ENCODE measurements around the gene MED27. TPM values are rescaled to one million over a fixed set of nuclear protein-coding genes. Genes with fewer than 3 reads are reported as not detected.

Gene MED27
- total and polyA plus RNA-seq, 9 of the 15 experiments (the other 6 are each of a cell fraction or from before 2014, with no cell fraction given) = 24.4 to 91.0 (median 36.1) TPM

GRCh38 chr9:131963072-131964030 lies 116.3 kb downstream of the MED27 start (continued):
- TF ChIP-seq MBD1 (CRISPR knock-in tag; IDR thresholded peaks at IDR 0.05) = no peak

GRCh38 chr9:131961496-131961880 lies 118.2 kb downstream of the MED27 start:
- no peak overlapping the region for H2AFZ ChIP-seq (ENCODE audit: low read depth, low read length)
- H3K27ac ChIP-seq (ENCODE audit: extremely low read depth, low read depth, low read length) = no peak overlapping the region
- in situ Hi-C loops (cut with MboI) (no loop called here), intact Hi-C loops (cut with micrococcal nuclease) (no loop called here)
- POLR2A ChIA-PET = interaction anchor here (0.6 kb wide), 1 partner anchor 1974 kb away, joined by 3 read pairs; no protein-coding TSS in a partner anchor
- no peak overlapping the region for H3K9ac ChIP-seq (ENCODE audit: insufficient read depth in 1 of 2, low read depth in 2 of 2, low read length in 2 of 2)
- ATAC-seq = no peak
- H3K79me2 ChIP-seq (ENCODE audit: control insufficient read depth, insufficient read depth, low read length) = no peaks in the 10 kb centered on the region
- CTCF ChIA-PET (ENCODE audit: low intra/inter-chr PET ratio) = no interaction called here
- WGBS (ENCODE audit: insufficient coverage, low coverage, missing lambda C conversion rate) = 86% methylated on average over 5 of the region's 6 CpGs
- no peaks in the 10 kb centered on the region for H3K36me3 ChIP-seq (ENCODE audit: control insufficient read depth, insufficient read depth, low read length)
- H3K4me2 ChIP-seq (ENCODE audit: insufficient read depth, low read length) = no peak overlapping the region
- H3K4me1 ChIP-seq (replicated peaks in 1 of 2; ENCODE audit: control insufficient read depth in 2 of 2, insufficient read depth in 2 of 2, low read length in 2 of 2) = no peaks in the 10 kb centered on the region
- no peak for DNase-seq (ENCODE audit: extremely low read depth in 1 of 4, low spot score in 3 of 4)
- H4K20me1 ChIP-seq (replicated peaks; ENCODE audit: control insufficient read depth, insufficient read depth, low read length) = no peaks in the 10 kb centered on the region
- H3K27me3 ChIP-seq (ENCODE audit: control insufficient read depth in 2 of 2, insufficient read depth in 2 of 2, low read length in 2 of 2) = no peaks in the 10 kb centered on the region
- H3K4me3 ChIP-seq = no peak overlapping the region
- no peak for FAIRE-seq
- no peaks in the 10 kb centered on the region for H3K9me1 ChIP-seq (ENCODE audit: control insufficient read depth, insufficient read depth, low read length)
- H3K9me3 ChIP-seq (replicated peaks; ENCODE audit: control insufficient read depth, insufficient read depth, low read depth, low read length) = no peaks in the 10 kb centered on the region
- BruUV-seq (replicated peaks) = no TSS peak
- TF ChIP-seq, protein P1, sequence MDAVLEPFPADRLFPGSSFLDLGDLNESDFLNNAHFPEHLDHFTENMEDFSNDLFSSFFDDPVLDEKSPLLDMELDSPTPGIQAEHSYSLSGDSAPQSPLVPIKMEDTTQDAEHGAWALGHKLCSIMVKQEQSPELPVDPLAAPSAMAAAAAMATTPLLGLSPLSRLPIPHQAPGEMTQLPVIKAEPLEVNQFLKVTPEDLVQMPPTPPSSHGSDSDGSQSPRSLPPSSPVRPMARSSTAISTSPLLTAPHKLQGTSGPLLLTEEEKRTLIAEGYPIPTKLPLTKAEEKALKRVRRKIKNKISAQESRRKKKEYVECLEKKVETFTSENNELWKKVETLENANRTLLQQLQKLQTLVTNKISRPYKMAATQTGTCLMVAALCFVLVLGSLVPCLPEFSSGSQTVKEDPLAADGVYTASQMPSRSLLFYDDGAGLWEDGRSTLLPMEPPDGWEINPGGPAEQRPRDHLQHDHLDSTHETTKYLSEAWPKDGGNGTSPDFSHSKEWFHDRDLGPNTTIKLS (IDR thresholded peaks at IDR 0.05; ENCODE audit: borderline replicate concordance, low read depth) = no peak
- no peak for TF ChIP-seq SMAD3 (CRISPR knock-in tag; conservative IDR thresholded peaks at IDR 0.05)
- TF ChIP-seq ETV5 (CRISPR knock-in tag; IDR thresholded peaks at IDR 0.05; ENCODE audit: low read depth) = no peak
- TF ChIP-seq, protein P2, sequence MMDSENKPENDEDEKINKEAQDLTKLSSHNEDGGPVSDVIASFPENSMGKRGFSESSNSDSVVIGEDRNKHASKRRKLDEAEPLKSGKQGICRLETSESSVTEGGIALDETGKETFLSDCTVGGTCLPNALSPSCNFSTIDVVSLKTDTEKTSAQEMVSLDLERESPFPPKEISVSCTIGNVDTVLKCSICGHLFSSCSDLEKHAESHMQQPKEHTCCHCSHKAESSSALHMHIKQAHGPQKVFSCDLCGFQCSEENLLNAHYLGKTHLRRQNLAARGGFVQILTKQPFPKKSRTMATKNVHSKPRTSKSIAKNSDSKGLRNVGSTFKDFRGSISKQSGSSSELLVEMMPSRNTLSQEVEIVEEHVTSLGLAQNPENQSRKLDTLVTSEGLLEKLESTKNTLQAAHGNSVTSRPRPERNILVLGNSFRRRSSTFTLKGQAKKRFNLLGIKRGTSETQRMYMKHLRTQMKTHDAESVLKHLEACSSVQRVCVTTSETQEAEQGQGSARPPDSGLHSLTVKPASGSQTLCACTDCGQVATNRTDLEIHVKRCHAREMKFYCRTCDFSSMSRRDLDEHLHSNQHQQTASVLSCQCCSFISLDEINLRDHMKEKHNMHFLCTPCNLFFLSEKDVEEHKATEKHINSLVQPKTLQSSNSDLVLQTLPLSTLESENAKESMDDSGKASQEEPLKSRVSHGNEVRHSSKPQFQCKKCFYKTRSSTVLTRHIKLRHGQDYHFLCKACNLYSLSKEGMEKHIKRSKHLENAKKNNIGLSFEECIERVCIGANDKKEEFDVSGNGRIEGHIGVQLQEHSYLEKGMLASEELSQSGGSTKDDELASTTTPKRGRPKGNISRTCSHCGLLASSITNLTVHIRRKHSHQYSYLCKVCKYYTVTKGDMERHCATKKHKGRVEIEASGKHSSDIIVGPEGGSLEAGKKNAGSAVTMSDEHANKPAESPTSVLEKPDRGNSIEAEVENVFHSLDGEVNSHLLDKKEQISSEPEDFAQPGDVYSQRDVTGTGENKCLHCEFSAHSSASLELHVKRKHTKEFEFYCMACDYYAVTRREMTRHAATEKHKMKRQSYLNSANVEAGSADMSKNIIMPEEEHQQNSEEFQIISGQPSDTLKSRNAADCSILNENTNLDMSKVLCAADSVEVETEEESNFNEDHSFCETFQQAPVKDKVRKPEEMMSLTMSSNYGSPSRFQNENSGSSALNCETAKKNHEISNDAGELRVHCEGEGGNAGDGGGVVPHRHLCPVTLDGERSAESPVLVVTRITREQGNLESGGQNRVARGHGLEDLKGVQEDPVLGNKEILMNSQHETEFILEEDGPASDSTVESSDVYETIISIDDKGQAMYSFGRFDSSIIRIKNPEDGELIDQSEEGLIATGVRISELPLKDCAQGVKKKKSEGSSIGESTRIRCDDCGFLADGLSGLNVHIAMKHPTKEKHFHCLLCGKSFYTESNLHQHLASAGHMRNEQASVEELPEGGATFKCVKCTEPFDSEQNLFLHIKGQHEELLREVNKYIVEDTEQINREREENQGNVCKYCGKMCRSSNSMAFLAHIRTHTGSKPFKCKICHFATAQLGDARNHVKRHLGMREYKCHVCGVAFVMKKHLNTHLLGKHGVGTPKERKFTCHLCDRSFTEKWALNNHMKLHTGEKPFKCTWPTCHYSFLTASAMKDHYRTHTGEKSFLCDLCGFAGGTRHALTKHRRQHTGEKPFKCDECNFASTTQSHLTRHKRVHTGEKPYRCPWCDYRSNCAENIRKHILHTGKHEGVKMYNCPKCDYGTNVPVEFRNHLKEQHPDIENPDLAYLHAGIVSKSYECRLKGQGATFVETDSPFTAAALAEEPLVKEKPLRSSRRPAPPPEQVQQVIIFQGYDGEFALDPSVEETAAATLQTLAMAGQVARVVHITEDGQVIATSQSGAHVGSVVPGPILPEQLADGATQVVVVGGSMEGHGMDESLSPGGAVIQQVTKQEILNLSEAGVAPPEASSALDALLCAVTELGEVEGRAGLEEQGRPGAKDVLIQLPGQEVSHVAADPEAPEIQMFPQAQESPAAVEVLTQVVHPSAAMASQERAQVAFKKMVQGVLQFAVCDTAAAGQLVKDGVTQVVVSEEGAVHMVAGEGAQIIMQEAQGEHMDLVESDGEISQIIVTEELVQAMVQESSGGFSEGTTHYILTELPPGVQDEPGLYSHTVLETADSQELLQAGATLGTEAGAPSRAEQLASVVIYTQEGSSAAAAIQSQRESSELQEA (IDR thresholded peaks at IDR 0.05; ENCODE audit: low read depth) = no peak
- TF ChIP-seq ZBED1 (IDR thresholded peaks at IDR 0.05) = no peak
- no peak for TF ChIP-seq MTF1 (CRISPR knock-in tag; IDR thresholded peaks at IDR 0.05; ENCODE audit: borderline replicate concordance)
- TF ChIP-seq EWSR1 (IDR thresholded peaks at IDR 0.05; ENCODE audit: borderline replicate concordance, low read depth, partially characterized antibody) = no peak

Data from K562 (cell line).